Osteocyte (in vitro differentiated cells): ENCODE measurements around the gene LMO1. TPM values are rescaled to one million over a fixed set of nuclear protein-coding genes. Genes with fewer than 3 reads are reported as not detected.

Experiments
- DNase-seq: peaks from one replicate; pipeline ENCODE4 v3.0.0; 2021; ENCODE audit warnings: mixed read lengths; ENCODE audit not compliant: unreplicated experiment; ENCODE audit errors: extremely low spot score
- H3K27ac Mint-ChIP-seq: one replicate; pipeline ENCODE4 v1.8.0; 2021; ENCODE audit warnings: mild to moderate bottlenecking, mixed read lengths; ENCODE audit not compliant: unreplicated experiment
- H3K27me3 Mint-ChIP-seq: one replicate; pipeline ENCODE4 v1.8.0; 2021; ENCODE audit warnings: mixed read lengths; ENCODE audit not compliant: unreplicated experiment
- H3K36me3 Mint-ChIP-seq: one replicate; pipeline ENCODE4 v1.8.0; 2021; ENCODE audit warnings: mixed read lengths; ENCODE audit not compliant: unreplicated experiment
- H3K4me1 Mint-ChIP-seq: one replicate; pipeline ENCODE4 v1.8.0; 2021; ENCODE audit warnings: mixed read lengths; ENCODE audit not compliant: unreplicated experiment
- H3K4me3 Mint-ChIP-seq: one replicate; pipeline ENCODE4 v1.8.0; 2021; ENCODE audit warnings: mild to moderate bottlenecking, moderate library complexity, mixed read lengths; ENCODE audit not compliant: unreplicated experiment
- H3K9me3 Mint-ChIP-seq: one replicate; pipeline ENCODE4 v1.8.0; 2021; ENCODE audit warnings: mixed read lengths; ENCODE audit not compliant: unreplicated experiment
- total RNA-seq: library from RNA; stranded (reverse); gene quantifications from 2 replicates; pipeline ENCODE4 v1.2.1, GENCODE V29; 2021
- TF ChIP-seq, protein P1 (sequence below): fragments of 200-600 bp; sonication (generic); IDR thresholded peaks from 2 replicates; pipeline ENCODE4 v1.5.0; 2021; ENCODE audit warnings: antibody characterized with exemption, mild to moderate bottlenecking, moderate library complexity

LMO1 gene
- total RNA-seq, 1 donor from 2014 or later = not detected

DNA sequence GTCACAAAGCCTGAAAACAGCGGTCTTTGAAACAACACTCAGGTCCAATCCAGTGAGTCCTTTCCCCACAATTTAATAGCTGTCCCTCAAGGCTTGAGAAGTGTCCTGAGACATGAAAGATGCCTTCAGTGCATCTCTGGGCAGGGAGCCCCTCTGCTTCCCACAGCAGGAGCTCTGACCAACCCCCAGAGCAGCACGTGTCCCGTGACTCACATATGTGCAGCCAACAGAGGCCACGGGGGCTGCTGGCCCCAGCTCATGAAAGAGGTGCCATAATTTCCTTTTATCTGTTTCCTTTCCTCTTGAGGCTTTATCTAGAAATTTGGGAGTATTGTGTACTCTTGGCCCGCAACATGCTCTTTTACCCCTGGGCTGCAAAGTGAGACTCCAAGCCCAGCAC, 33.2 kb upstream of the LMO1 start:
- Mint-ChIP-seq H3K36me3 (no peaks in the 10 kb centered on the region), H3K9me3 (no peaks in the 10 kb centered on the region), H3K27ac (no peak overlapping the region), H3K4me1 (no peaks in the 10 kb centered on the region), H3K4me3 (no peak overlapping the region), H3K27me3 (peaks cover 2% of the 10 kb centered on the region)
- DNase-seq = peak; percentile 57
- TF ChIP-seq, protein P1, sequence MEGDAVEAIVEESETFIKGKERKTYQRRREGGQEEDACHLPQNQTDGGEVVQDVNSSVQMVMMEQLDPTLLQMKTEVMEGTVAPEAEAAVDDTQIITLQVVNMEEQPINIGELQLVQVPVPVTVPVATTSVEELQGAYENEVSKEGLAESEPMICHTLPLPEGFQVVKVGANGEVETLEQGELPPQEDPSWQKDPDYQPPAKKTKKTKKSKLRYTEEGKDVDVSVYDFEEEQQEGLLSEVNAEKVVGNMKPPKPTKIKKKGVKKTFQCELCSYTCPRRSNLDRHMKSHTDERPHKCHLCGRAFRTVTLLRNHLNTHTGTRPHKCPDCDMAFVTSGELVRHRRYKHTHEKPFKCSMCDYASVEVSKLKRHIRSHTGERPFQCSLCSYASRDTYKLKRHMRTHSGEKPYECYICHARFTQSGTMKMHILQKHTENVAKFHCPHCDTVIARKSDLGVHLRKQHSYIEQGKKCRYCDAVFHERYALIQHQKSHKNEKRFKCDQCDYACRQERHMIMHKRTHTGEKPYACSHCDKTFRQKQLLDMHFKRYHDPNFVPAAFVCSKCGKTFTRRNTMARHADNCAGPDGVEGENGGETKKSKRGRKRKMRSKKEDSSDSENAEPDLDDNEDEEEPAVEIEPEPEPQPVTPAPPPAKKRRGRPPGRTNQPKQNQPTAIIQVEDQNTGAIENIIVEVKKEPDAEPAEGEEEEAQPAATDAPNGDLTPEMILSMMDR = no peak

DNA sequence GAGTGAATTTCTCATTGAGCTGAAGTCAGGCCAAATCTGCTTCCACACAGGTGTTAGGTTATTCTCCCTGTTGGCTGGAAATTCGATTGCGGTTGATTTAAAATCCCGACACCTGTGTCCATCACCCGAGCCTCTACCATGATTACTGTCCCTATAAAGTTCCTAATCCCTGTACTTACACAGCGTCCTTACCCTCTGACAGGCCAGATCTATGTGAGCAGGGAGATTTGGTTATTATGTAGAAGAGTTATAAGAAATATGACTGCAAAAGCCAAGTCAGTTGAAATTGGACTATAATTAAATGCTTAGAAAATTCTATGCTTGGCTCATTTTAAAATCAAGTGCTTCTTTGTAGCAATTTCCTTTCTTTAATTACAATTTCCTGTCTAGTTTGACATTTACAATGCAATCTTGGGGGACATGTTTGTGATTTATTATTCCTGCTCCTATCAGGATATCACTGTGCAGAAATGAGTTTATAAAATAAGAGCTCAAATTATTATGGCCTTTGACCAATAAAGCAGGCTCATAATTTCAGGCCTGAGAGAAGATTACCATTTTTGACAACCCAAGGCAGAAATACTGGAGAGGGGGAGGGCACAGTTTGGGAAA, 32.5 kb upstream of the LMO1 start:
- Mint-ChIP-seq H3K36me3 (no peaks in the 10 kb centered on the region), H3K4me3 (no peak overlapping the region)

DNA sequence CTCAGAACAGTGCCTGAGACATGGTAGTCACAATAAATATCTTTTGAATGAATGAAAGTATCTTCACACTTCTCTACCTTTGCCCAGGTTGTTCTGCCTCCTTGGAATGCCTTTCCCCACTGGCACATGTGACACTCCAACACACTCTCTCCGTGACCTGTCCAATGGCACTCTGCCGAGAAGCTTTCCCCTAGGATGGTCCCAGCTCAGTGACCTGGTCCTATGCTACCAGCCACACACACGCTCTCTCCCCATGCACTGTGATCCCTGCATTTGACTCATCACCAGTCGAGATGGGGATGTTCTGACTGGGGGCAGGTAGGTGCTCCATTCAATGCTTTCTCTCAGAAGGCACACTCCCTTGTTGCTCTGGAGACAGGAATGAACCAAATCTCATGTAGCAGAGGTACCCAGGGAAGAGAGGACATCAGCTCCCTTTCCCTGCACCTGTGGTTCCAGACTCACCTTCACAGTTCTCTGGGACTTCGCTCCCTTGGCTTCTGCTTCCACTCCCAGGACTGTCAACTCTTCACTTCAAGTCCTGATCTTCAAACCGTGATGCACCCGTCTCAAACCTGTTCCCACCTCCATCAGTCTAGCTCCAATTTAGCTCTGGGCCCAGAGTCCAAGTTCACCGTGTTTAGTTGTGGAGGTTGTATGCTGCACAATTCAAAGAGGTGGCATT, 30.7 kb upstream of the LMO1 start:
- Mint-ChIP-seq H3K27me3 (peaks cover under 1% of the 10 kb centered on the region), H3K27ac (no peak overlapping the region), H3K4me3 (no peak overlapping the region)

More for the DNA sequence above, 32.5 kb upstream of the LMO1 start:
- no peak overlapping the region for H3K27ac Mint-ChIP-seq
- no peaks in the 10 kb centered on the region for H3K4me1 Mint-ChIP-seq
- H3K9me3 Mint-ChIP-seq = no peaks in the 10 kb centered on the region
- no peak for DNase-seq
- H3K27me3 Mint-ChIP-seq = peaks cover 2% of the 10 kb centered on the region
- TF ChIP-seq, protein P1 = no peak

DNA sequence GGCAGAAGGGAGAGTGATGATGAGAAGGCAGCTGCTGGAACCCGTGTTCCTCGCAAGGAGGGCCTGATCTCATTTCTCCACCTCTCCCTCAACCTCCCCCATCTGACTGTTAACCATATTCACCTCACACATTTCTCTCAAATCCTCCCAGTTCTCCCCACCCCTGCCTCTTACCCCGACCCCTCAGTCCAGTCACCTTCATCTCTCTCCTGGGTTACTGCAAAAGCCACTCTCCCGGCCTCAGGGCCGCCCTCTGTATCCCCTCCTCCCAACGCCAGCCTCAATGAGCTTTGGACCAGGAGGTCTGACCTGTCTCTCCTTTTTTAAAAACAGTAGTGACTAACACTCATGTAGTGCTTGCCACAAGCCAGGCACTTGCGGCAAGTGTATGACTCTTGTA, 29.5 kb upstream of the LMO1 start:
- H3K27me3 Mint-ChIP-seq = peaks cover 5% of the 10 kb centered on the region
- no peaks in the 10 kb centered on the region for H3K9me3 Mint-ChIP-seq
- H3K27ac Mint-ChIP-seq = no peak overlapping the region
- DNase-seq = peak; percentile 64
- H3K36me3 Mint-ChIP-seq = no peaks in the 10 kb centered on the region
- H3K4me3 Mint-ChIP-seq = no peak overlapping the region
- TF ChIP-seq, protein P1 = no peak
- no peaks in the 10 kb centered on the region for H3K4me1 Mint-ChIP-seq

More for the DNA sequence above, 30.7 kb upstream of the LMO1 start:
- TF ChIP-seq, protein P1 = no peak
- H3K4me1 Mint-ChIP-seq = no peaks in the 10 kb centered on the region
- DNase-seq = peak; percentile 68
- H3K36me3 Mint-ChIP-seq = no peaks in the 10 kb centered on the region
- H3K9me3 Mint-ChIP-seq = no peaks in the 10 kb centered on the region

DNA sequence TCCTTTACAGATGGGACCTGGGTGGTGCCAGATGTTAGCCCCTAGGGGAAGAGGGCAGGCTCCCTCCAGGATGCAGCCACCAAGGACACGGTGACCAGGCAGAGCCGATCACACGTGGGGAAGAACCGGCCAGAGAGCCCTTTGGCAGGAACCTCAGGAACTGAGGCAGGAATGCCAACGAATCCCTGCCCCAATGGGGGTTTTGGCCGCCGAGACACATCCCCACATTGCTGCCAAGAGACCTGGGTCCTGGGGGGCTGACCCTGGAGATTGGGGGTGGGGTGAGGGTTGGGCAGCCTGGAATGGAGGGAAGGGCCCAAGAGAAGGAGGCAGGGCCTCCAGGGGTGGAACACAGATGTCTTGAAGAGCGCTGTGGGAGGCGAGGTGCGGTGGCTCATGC, 28.7 kb upstream of the LMO1 start:
- Mint-ChIP-seq H3K36me3 (no peaks in the 10 kb centered on the region), H3K27me3 (peaks cover 5% of the 10 kb centered on the region), H3K27ac (no peak overlapping the region), H3K4me3 (no peak overlapping the region), H3K9me3 (no peaks in the 10 kb centered on the region), H3K4me1 (no peaks in the 10 kb centered on the region)
- TF ChIP-seq, protein P1 = no peak
- peak; percentile 57 for DNase-seq
